Mammary epithelial cell (primary cell): Measurements from ENCODE around the gene ZBTB47.

Source experiments
- EZH2 ChIP-seq: IDR thresholded peaks from 2 replicates; pipeline ENCODE4 v1.6.1; 2012; ENCODE audit warnings: low read length, inconsistent platforms, borderline replicate concordance
- TF ChIP-seq, protein P1 (sequence below), 2 donors: IDR thresholded peaks in 1 of 2; conservative IDR thresholded peaks in 1 of 2; 2 replicates each; pipeline ENCODE4 v1.5.1; 2011 to 2012; ENCODE audit warnings: inconsistent platforms in 2 of 2, low read length in 2 of 2, mild to moderate bottlenecking in 2 of 2, control low read depth in 1 of 2, low read depth in 1 of 2; ENCODE audit not compliant: insufficient read depth in 1 of 2; ENCODE audit errors: extremely low read depth in 1 of 2

DNA sequence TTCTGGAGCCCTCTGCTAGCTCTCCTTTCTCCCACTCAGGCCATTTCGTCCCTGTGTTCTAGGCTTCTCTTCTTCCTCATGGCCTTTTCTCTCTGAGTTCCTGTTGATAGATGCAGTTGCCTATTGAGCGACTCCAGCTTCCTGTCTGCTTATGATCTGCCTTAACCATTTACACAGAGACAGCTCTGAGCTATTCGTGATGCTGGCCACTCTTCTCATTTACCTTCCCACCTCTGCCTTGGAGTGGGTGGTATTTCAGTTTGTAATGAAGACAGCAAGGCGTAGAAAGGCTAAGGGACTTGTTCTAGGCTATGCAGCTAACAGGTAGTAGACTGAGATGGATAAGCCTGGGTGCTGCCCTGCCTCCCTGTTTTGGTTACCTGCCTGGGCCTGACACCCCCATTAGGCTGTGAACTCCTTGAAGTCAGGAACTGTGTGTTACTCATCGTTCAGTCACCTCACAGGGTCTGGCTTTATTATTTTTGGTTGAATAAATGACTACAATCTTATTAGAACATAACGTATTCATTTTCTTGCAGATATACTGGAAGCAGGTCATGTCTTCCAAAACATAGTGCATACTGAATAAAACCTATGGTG, 12.6 kb upstream of the ZBTB47 start:
- TF ChIP-seq, protein P1, sequence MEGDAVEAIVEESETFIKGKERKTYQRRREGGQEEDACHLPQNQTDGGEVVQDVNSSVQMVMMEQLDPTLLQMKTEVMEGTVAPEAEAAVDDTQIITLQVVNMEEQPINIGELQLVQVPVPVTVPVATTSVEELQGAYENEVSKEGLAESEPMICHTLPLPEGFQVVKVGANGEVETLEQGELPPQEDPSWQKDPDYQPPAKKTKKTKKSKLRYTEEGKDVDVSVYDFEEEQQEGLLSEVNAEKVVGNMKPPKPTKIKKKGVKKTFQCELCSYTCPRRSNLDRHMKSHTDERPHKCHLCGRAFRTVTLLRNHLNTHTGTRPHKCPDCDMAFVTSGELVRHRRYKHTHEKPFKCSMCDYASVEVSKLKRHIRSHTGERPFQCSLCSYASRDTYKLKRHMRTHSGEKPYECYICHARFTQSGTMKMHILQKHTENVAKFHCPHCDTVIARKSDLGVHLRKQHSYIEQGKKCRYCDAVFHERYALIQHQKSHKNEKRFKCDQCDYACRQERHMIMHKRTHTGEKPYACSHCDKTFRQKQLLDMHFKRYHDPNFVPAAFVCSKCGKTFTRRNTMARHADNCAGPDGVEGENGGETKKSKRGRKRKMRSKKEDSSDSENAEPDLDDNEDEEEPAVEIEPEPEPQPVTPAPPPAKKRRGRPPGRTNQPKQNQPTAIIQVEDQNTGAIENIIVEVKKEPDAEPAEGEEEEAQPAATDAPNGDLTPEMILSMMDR (conservative IDR thresholded peaks at IDR 0.05 in 1 of 2, IDR thresholded peaks at IDR 0.05 in 1 of 2; ENCODE audit: extremely low read depth in 1 of 2, insufficient read depth in 1 of 2, low read depth in 1 of 2, low read length in 2 of 2): no peak
- no peak for TF ChIP-seq EZH2
